Psoas muscle (tissue), 8 donors: Measurements from ENCODE around the gene TSGA10IP. TPM values are rescaled to one million over a fixed set of nuclear protein-coding genes. Genes with fewer than 3 reads are reported as not detected.

Experiments
- ATAC-seq, 4 donors: fragments of 200-7000 bp; cut with Tn5 transposase; one replicate each; pipeline ENCODE4 v1.9.1; 2020; ENCODE audit warnings: moderate library complexity in 3 of 4, mild to moderate bottlenecking in 2 of 4
- DNase-seq, 2 donors: peaks; one replicate each; pipeline ENCODE4 v3.0.0-alpha.2; 2020
- H3K27ac ChIP-seq: fragments of 200-600 bp; one replicate; pipeline ENCODE4 v1.8.0; 2022
- H3K27me3 ChIP-seq, 3 donors: fragments of 200-600 bp in 1 of 3; one replicate each; pipeline versions ENCODE4 v1.6.1 to v1.8.0; 2013 to 2022; ENCODE audit warnings: low read length in 2 of 3, mild to moderate bottlenecking in 2 of 3, moderate library complexity in 1 of 3; ENCODE audit not compliant: insufficient read depth in 3 of 3
- H3K36me3 ChIP-seq, 2 donors: fragments of 200-600 bp in 1 of 2; one replicate each; pipeline versions ENCODE4 v1.6.1 to v1.8.0; 2013 to 2022; ENCODE audit warnings: low read depth in 1 of 2, mild to moderate bottlenecking in 1 of 2, moderate library complexity in 1 of 2; ENCODE audit not compliant: insufficient read depth in 1 of 2
- H3K4me1 ChIP-seq: fragments of 200-600 bp; one replicate; pipeline ENCODE4 v1.8.0; 2022
- H3K4me3 ChIP-seq: fragments of 200-600 bp; one replicate; pipeline ENCODE4 v1.8.0; 2022; ENCODE audit warnings: mild to moderate bottlenecking
- H3K9me3 ChIP-seq: fragments of 200-600 bp; one replicate; pipeline ENCODE4 v1.8.0; 2022
- WGBS, 3 donors: extraction: QIAGEN DNeasy Blood & Tissue Kit; methylation state at CpG; one replicate each; pipeline versions ENCODE4 v1.1.6 to v1.1.7; 2013; 5-methylcytosine and 5-hydroxymethylcytosine counted together
- intact Hi-C, 2 donors: fragments of 100-400 bp; cut with DNase I; formaldehyde crosslinking; loops; one replicate each; pipeline versions ENCODE4 v1.11.0 to v1.14.2; 2022
- polyA plus RNA-seq, 3 donors: library from polyadenylated mRNA; stranded (reverse); fragments of 200-250 nt; gene quantifications; one replicate each; pipeline ENCODE4 v1.2.3, GENCODE V29; 2013
- total RNA-seq, 4 donors: library from RNA; stranded (reverse); fragmentation: NEBNext Ultra II Directional in 2 of 4; extraction: Animal tissue kit (Norgen Biotek cat#: 25700) in 2 of 4; gene quantifications; one replicate each; pipeline versions ENCODE4 v1.2.1 to v1.2.4, GENCODE V29; 2021 to 2023
- TF ChIP-seq, protein P1 (sequence below): fragments of 200-600 bp; IDR thresholded peaks from one replicate; pipeline ENCODE4 v1.8.0; 2022; ENCODE audit warnings: antibody characterized with exemption
- donor health status: healthy with polysubstance abuse.
- donor health status: DM: no; HTN: no; CAD: no; lungs with moderate emphysema.
- donor health status: Bipolar disorder and iron deficiency.
- donor health status: healthy.
- donor health status: DM: yes; HTN: yes; CAD: no.
- donor health status: DM: no; HTN: no; CAD: no.
- donor health status: DM: no; HTN: no; CAD: no.
- donor health status: DM: yes; HTN: yes; CAD: no.

Gene TSGA10IP
- total and polyA plus RNA-seq, 7 donors, result not detected

DNA sequence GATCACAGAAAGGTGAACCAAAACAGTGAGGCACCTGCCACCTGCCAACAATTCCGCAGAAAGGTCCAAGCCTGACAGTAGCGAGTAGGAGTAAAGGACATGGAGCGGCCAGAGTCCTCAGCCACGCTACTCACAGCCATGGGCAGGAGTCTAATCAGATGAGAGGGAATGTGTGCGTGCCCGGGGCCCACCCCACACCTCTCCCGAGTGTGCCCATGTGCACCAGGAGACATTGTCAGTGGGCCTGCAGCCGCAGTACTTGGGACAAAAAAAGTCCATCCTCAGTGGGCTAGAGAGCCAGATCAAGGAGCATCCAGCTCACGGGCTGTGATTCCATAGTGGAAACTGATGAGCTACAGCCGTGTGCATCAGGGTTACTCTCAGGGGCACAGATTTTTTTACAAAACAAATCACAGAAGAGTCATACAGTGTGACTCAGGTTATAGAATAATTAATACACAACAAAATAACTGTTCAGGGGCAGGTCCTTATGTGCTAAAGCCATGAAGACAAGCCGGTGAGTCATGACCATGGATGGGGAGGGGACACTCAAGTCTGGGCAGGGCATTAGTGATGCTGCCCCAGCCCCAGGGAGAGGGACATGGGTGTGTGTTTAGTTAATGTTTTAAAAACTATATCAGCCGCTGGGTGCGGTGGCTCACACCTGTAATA lies 28.3 kb downstream of the TSGA10IP start:
- no peak for ATAC-seq
- H3K9me3 ChIP-seq, result no peaks in the 10 kb centered on the region
- H3K4me1 ChIP-seq, result peaks cover 11% of the 10 kb centered on the region
- H3K27ac ChIP-seq, result no peak overlapping the region
- TF ChIP-seq, protein P1, sequence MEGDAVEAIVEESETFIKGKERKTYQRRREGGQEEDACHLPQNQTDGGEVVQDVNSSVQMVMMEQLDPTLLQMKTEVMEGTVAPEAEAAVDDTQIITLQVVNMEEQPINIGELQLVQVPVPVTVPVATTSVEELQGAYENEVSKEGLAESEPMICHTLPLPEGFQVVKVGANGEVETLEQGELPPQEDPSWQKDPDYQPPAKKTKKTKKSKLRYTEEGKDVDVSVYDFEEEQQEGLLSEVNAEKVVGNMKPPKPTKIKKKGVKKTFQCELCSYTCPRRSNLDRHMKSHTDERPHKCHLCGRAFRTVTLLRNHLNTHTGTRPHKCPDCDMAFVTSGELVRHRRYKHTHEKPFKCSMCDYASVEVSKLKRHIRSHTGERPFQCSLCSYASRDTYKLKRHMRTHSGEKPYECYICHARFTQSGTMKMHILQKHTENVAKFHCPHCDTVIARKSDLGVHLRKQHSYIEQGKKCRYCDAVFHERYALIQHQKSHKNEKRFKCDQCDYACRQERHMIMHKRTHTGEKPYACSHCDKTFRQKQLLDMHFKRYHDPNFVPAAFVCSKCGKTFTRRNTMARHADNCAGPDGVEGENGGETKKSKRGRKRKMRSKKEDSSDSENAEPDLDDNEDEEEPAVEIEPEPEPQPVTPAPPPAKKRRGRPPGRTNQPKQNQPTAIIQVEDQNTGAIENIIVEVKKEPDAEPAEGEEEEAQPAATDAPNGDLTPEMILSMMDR, result no peak
- WGBS, 3 donors, result 93 to 98% (median 94%) methylated on average over 13 of the region's 13 CpGs
- H3K27me3 ChIP-seq, result no peaks in the 10 kb centered on the region
- peaks cover 8 to 82% of the 10 kb centered on the region in 2 donors for H3K36me3 ChIP-seq
- no peak overlapping the region for H3K4me3 ChIP-seq
- no peak for DNase-seq
- intact Hi-C loops, result no loop called here

DNA sequence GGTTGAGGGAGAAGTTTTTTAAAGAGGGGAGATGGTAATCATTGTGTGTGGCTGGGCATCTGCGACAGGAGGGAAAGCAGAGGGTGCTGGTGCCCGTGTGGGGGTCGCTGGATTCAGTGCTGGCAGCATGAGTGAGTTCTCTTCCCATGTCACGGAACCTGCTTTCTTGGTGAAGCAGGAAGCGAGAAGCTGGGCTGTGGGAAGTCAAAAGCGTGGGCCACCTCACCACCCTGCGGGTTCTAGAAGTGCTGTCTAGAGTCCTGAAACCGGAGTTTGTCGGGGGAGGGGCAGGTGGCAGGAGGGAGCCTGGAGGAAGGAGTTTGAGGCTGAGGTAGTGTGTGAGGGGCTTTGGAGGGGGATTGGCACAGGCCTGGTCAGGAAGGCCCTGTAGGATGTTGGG lies 30.5 kb downstream of the TSGA10IP start:
- DNase-seq (no peak), ATAC-seq (no peak)
- Histone ChIP-seq H3K9me3 (no peaks in the 10 kb centered on the region), H3K4me3 (no peak overlapping the region), H3K36me3 (peaks cover 8 to 83% of the 10 kb centered on the region in 2 donors), H3K27ac (no peak overlapping the region), H3K27me3 (no peaks in the 10 kb centered on the region), H3K4me1 (no peaks in the 10 kb centered on the region)
- intact Hi-C loops, result no loop called here
- 92 to 93% (median 92%) methylated on average over 9 of the region's 9 CpGs for WGBS, 3 donors
- TF ChIP-seq, protein P1, result no peak

DNA sequence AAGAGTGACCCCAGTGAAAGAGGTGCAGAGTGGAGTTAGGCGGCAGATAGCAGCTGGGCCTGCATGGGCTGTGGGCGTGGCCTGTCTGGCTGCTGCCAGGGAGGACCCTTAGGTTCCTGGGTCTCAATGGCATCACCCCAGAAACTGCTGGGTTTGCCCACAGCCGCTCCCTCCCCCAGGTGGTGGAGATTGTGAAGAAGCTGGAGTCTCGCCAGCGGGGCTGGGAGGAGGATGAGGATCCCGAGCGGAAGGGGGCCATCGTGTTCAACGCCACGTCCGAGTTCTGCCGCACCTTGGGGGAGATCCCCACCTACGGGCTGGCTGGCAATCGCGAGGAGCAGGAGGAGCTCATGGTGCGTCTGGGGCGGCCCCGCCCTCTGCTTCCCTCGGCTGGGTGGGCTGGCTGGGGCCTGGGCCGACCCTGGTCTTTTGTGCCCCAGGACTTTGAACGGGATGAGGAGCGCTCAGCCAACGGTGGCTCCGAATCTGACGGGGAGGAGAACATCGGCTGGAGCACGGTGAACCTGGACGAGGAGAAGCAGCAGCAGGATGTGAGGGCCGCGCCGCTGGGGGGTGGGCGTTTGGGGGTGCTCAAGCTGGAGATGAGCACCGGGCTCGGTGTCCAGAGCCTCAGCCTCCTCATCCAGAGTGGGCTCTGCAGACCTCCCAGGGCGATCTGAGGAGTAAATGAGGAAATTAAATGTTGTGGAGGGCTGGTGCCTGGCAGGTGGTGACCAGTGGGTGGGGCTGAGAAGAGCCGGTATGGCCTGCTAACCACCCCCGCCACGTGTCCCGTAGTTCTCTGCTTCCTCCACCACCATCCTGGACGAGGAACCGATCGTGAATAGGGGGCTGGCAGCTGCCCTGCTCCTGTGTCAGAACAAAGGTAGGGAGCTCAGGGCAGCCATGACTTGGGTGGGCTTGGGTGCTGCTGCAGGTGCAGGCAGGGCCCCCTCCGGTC lies 31.2 kb downstream of the TSGA10IP start:
- intact Hi-C loops, result no loop called here
- TF ChIP-seq, protein P1, result no peak
- 83 to 89% (median 85%) methylated on average over 39 to 43 of the region's 43 CpGs for WGBS, 3 donors
- DNase-seq (no peak), ATAC-seq (no peak)
- Histone ChIP-seq H3K4me1 (no peaks in the 10 kb centered on the region), H3K27me3 (no peaks in the 10 kb centered on the region), H3K4me3 (no peak overlapping the region), H3K27ac (no peak overlapping the region), H3K36me3 (peaks cover 8 to 83% of the 10 kb centered on the region in 2 donors), H3K9me3 (no peaks in the 10 kb centered on the region)

DNA sequence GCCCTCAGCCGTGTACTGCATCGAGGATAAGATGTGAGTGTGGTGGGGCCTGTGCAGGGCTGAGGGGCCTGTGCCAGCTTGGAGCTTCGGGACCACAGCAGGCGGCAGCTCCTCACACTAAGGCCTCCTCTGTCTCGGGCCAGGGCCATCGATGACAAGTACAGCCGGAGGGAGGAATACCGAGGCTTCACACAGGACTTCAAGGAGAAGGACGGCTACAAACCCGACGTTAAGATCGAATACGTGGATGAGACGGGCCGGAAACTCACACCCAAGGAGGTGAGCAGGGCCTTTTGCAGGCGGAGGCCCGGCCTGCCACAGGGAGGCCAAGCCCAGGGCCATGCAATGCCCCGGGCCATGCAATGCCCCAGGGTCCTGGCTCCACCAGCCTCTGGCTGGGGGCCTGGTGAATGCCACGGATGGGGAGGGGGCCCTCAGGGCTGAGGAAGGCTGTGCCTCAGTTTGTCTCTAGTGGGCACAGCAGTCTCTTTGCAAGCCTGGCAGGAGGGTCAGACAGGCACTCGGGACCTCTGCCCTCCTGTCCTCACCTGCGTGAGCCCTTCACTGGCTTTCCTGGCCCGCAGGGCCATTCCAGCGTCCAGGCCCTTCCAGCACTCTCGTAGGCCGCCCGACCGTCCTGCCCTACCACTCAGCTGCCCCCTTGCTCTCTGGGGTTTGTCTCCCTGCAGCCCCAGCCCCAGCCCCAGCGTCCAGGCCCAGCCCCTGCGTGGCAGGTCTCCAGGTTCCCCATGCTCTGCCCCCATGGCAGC lies 32.5 kb downstream of the TSGA10IP start:
- no peak for ATAC-seq
- Histone ChIP-seq H3K9me3 (no peaks in the 10 kb centered on the region), H3K27ac (no peak overlapping the region), H3K36me3 (peaks cover 8 to 70% of the 10 kb centered on the region in 2 donors), H3K27me3 (no peaks in the 10 kb centered on the region), H3K4me1 (no peaks in the 10 kb centered on the region), H3K4me3 (no peak overlapping the region)
- TF ChIP-seq, protein P1, result no peak
- intact Hi-C loops, result no loop called here
- DNase-seq, result no peak
- WGBS, 3 donors, result 84 to 87% (median 86%) methylated on average over 28 to 29 of the region's 29 CpGs
